Panc1 (cell line): Measurements from ENCODE around the gene INTS3.

Experiments
- POLR2AphosphoS5 ChIP-seq: IDR thresholded peaks from 2 replicates; pipeline ENCODE4 v1.6.1; 2012; ENCODE audit warnings: mild to moderate bottlenecking, low read depth, low read length, moderate library complexity
- SIN3A ChIP-seq: IDR thresholded peaks from 2 replicates; pipeline ENCODE4 v1.6.1; 2012; ENCODE audit warnings: low read depth, mild to moderate bottlenecking, low read length, moderate library complexity, borderline replicate concordance; ENCODE audit not compliant: insufficient read depth
- TF ChIP-seq, protein P1 (sequence below): fragments of 450-650 bp; IDR thresholded peaks from 2 replicates; pipeline ENCODE4 v1.5.1; 2017; ENCODE audit warnings: mild to moderate bottlenecking
- TF ChIP-seq, protein P2 (sequence below), 2 experiments: IDR thresholded peaks; 2 replicates each; pipeline ENCODE4 v1.6.1; 2011 to 2012; ENCODE audit warnings: low read depth in 2 of 2, control low read depth in 1 of 2, low read length in 1 of 2, mild to moderate bottlenecking in 1 of 2, moderate library complexity in 1 of 2; ENCODE audit not compliant: insufficient read depth in 1 of 2

DNA sequence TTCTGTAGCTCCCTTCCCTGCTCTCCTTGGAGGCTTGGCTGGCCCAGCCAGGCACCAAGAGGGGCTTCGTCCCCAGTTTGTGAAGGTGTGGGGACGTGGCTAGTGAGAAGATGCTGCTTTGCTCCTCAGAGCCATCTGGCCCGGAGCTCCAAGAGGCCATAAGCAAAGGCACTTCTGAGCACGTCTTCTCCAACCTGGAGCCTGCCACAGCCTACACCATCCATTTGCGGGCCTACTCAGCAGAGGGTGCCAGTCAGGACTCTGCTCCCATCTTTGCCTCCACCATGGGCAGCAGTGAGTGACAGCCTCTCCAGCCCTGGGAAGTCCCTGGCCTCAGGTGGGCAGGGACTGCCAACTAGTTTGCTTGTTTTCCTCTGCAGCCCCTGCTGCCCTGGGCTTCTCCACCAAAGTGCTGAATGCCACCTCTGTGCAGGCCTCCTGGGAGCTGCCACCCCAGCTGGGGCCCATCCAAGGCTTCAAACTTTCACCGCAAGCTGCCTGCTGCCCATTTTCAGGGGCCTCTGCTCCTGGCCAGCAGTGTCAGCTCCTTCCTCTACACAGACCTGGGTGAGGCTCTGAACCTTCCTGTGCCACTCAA, 73.3 kb downstream of the INTS3 start:
- TF ChIP-seq, protein P1, sequence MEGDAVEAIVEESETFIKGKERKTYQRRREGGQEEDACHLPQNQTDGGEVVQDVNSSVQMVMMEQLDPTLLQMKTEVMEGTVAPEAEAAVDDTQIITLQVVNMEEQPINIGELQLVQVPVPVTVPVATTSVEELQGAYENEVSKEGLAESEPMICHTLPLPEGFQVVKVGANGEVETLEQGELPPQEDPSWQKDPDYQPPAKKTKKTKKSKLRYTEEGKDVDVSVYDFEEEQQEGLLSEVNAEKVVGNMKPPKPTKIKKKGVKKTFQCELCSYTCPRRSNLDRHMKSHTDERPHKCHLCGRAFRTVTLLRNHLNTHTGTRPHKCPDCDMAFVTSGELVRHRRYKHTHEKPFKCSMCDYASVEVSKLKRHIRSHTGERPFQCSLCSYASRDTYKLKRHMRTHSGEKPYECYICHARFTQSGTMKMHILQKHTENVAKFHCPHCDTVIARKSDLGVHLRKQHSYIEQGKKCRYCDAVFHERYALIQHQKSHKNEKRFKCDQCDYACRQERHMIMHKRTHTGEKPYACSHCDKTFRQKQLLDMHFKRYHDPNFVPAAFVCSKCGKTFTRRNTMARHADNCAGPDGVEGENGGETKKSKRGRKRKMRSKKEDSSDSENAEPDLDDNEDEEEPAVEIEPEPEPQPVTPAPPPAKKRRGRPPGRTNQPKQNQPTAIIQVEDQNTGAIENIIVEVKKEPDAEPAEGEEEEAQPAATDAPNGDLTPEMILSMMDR = no peak
- TF ChIP-seq POLR2AphosphoS5 (no peak), SIN3A (no peak)
- TF ChIP-seq, protein P2, sequence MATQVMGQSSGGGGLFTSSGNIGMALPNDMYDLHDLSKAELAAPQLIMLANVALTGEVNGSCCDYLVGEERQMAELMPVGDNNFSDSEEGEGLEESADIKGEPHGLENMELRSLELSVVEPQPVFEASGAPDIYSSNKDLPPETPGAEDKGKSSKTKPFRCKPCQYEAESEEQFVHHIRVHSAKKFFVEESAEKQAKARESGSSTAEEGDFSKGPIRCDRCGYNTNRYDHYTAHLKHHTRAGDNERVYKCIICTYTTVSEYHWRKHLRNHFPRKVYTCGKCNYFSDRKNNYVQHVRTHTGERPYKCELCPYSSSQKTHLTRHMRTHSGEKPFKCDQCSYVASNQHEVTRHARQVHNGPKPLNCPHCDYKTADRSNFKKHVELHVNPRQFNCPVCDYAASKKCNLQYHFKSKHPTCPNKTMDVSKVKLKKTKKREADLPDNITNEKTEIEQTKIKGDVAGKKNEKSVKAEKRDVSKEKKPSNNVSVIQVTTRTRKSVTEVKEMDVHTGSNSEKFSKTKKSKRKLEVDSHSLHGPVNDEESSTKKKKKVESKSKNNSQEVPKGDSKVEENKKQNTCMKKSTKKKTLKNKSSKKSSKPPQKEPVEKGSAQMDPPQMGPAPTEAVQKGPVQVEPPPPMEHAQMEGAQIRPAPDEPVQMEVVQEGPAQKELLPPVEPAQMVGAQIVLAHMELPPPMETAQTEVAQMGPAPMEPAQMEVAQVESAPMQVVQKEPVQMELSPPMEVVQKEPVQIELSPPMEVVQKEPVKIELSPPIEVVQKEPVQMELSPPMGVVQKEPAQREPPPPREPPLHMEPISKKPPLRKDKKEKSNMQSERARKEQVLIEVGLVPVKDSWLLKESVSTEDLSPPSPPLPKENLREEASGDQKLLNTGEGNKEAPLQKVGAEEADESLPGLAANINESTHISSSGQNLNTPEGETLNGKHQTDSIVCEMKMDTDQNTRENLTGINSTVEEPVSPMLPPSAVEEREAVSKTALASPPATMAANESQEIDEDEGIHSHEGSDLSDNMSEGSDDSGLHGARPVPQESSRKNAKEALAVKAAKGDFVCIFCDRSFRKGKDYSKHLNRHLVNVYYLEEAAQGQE (IDR thresholded peaks at IDR 0.05; ENCODE audit: insufficient read depth in 1 of 2, low read depth in 2 of 2, low read length in 1 of 2) = no peak
